HG03066 (cell line): Measurements from ENCODE around the gene KLHL41.

ENCODE experiments used
- ATAC-seq: cut with Tn5 transposase; IDR thresholded peaks from one replicate; pipeline ENCODE4 v1.9.1; 2021; ENCODE audit warnings: low read depth; ENCODE audit not compliant: unreplicated experiment

Gene KLHL41

DNA sequence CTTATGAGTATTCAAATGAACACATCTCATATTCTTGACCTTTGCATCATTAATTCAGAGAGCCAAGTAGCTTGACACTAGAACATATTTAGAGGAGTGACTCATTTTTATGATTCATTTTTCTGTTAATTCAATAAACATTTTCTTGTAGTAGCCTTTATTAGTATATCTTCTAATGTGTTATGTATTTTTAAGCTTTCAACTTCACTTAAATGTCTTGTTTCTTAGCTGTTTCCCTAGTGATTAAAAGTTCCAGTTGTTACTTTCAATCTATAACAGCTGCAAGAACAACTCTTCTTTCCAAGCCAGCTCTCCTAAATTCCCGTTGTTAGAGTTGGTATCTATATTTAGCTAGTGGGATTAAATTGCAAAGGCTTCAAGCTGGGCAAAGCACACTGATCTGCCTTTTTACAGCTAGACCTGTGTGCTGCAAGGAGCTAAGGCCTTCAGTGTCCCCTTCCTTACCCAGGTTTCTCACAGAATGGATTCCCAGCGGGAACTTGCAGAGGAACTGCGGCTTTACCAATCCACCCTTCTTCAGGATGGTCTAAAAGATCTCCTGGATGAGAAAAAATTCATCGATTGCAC is at the start of gene KLHL41:
KLHL41 (plus strand) TSS at position 405 of the 588 bp plus-strand sequence; CDS start at position 482, 77 bp downstream.
- no peak for ATAC-seq

GRCh38 chr2:169461143-169461542 is 48.4 kb upstream of the KLHL41 start:
- no peak for ATAC-seq

GRCh38 chr2:169462896-169463695 is 46.4 kb upstream of the KLHL41 start:
- ATAC-seq, result no peak

- no peak for ATAC-seq
These were observed 45.0 kb upstream of the KLHL41 start for GRCh38 chr2:169464466-169464865.

GRCh38 chr2:169464882-169465281 is 44.6 kb upstream of the KLHL41 start:
- no peak for ATAC-seq

GRCh38 chr2:169468841-169469240 is 40.7 kb upstream of the KLHL41 start:
- no peak for ATAC-seq

GRCh38 chr2:169469952-169470572 is 39.4 kb upstream of the KLHL41 start:
- ATAC-seq, result no peak

GRCh38 chr2:169472249-169472648 is 37.3 kb upstream of the KLHL41 start:
- no peak for ATAC-seq

DNA sequence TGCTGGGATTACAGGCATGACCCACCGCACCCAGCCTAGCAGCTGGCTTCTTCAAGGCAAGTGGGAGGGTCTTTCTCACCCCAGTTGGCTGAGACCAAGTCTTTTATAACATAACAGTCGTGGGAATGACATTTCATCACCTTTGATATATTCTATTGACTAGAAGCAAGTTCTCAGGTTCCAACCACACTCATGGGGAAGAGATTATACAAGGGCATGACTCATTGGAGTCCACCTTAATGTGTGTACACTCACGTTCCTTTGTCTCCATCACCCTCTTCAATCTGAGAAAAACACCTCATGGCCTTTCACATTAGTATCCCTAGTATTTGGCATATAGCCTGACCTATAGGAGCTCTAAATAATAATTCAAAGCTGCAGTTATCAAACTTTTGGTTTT is 33.0 kb upstream of the KLHL41 start:
- no peak for ATAC-seq

GRCh38 chr2:169478339-169478738 is 31.2 kb upstream of the KLHL41 start:
- ATAC-seq, result no peak

DNA sequence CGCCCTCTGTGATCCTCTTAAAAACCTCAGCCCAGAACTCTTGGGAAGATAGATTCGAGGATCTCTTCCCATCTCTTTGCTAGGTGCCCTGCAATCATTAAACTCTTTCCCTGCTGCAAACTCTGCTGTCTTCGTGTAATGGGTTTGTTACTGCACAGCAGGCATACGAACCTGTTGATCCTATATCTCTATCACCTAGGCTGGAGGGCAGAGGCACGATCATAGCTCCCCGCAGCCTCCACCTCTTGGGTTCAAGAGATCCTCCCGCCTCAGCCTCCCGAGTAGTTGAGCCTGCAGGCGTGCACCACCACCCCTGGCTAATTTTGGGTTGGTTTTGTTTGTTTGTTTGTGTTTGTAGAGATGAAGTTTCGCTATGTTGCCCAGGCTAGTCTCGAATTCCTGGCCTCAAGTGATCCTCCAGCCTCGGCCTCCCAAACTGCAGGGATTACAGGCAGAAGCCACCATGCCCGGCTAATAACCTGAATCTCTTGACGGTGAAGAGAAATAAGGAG is 30.7 kb upstream of the KLHL41 start:
- ATAC-seq, result no peak

- peak; percentile 94 for ATAC-seq
These were observed 30.0 kb upstream of the KLHL41 start, which contains the start of gene BBS5 for GRCh38 chr2:169479257-169480078. Gene BBS5 (plus strand): TSS chr2:169479494. CDS start chr2:169479554, 60 bp downstream.

DNA sequence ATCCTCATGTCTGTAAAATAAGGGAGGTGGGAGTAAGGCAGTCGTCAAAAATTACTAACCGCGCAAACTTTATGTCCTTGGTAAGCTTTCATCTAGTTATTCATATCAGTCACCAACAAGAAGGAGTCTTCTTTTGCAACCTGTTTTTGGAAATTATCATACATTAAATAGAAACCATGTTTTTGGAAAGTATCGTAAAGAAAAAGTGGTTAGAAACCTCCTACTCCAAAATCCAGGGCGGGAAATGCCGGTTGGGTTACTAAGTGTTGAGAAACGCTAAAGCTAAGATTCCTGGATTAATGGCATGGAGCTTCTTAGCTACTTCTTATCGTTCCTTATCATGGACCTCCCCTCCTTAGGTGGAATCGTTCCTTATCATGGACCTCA is 29.4 kb upstream of the KLHL41 start:
- no peak for ATAC-seq

DNA sequence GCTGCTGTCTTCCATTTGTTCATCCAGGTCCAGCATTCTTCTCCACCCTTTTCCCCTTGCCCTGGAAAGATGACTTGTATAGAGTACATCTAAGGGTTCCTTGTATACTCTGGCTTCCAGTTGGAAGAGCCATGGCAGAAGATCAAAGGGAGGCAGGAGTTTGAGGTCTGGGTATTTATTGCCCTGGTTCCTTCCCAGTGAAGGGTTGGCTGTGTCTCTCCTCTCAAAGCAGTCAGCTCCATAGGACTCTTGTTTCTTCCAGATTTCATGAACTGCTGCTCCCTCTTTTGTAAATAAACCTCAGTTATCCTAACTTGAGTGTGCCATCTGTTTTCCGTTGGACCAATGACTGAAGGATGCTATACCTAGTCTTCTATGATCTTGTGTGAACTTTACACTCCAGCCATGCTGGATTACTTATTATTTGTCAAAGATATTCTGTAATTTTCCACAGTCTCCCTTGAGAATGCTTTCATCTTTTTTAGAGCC is 23.8 kb upstream of the KLHL41 start:
- ATAC-seq, result no peak

DNA sequence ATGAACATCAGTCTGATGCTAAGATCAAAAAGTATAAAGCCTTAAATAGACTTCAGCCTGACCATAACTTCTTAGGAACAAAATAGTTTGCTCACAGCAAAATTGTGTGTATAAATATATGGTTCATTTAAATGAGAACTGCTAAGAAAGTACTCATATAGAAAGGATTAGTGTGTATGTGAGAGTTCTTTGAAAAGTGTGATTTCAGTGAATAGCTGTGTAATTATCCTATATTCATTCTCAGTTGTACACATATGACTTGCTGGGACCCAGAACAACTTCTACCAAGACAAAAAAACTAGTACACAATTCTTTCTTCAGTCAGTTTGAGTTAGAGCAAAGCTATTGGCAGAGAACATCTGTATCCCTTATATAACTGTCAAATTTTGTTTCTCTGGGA is 23.0 kb upstream of the KLHL41 start:
- no peak for ATAC-seq

- no peak for ATAC-seq
These were observed 18.7 kb upstream of the KLHL41 start for GRCh38 chr2:169490834-169491233.

GRCh38 chr2:169491378-169491777 is 18.1 kb upstream of the KLHL41 start:
- no peak for ATAC-seq

- ATAC-seq, result no peak
These were observed 16.1 kb upstream of the KLHL41 start for GRCh38 chr2:169493360-169493759.

DNA sequence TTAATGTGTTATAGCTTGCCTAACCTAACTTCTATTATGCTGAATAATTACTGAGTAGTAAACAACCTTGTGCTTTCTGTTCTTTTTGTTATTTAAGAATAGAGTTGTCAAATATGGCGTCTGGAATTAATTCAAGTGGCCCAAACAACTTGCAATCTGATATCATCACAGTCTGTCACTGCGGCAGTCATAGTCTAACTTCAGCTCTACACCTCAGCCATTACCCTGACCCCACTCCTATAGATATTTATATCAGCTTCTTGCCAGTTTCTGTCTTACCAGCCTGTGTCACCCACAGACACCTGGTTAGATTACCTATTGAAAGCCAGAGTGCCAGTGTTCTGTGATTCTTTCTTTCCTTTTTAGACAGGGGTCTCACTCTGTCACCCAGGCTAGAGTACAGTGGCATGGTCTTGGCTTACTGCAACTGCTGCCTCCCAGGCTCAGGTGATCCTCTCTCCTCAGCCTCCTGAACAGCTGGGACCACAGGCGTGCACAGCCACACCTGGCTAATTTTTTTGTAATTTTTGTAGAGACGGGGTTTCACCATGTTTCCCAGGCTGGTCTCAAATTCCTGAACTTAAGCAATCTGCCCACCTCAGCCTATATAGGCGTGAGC is 14.1 kb upstream of the KLHL41 start:
- ATAC-seq, result no peak

DNA sequence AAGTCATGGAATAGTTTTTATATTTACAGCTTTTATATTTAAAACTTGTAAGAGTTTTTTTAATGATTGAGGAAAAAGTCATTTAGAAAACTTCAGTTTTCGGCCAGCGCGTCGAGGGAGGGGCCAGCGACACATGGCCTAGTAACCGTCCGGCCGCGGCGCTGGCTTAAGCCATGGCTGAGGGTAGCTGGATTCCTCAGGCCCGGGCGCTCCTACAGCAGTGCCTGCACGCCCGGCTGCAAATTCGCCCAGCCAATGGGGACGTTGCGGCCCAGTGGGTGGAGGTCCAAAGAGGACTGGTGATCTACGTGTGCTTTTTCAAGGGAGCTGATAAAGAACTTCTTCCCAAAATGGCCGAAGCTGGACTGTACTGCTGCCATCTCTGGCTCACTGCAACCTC is 4.9 kb upstream of the KLHL41 start:
- no peak for ATAC-seq
